GM12878 (cell line): ENCODE measurements around the gene SNRNP25.

ENCODE experiments used
- GABPA ChIP-seq: IDR thresholded peaks from 2 replicates; pipeline ENCODE4 v1.6.1; 2014; ENCODE audit warnings: antibody characterized with exemption, low read depth, mild to moderate bottlenecking, inconsistent platforms
- NFYB ChIP-seq: IDR thresholded peaks from 2 replicates; pipeline ENCODE4 v1.6.1; 2011; ENCODE audit warnings: low read depth, mild to moderate bottlenecking, low read length, improper control_type of control experiment, moderate library complexity; ENCODE audit not compliant: insufficient read depth

DNA sequence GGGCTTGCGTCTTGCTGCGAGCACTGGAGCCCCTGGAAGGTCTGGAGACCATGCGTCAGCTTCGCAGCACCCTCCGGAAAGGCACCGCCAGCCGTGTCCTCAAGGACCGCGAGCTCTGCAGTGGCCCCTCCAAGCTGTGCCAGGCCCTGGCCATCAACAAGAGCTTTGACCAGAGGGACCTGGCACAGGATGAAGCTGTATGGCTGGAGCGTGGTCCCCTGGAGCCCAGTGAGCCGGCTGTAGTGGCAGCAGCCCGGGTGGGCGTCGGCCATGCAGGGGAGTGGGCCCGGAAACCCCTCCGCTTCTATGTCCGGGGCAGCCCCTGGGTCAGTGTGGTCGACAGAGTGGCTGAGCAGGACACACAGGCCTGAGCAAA lies 31.8 kb downstream of the SNRNP25 start:
- no peak for TF ChIP-seq NFYB
- no peak for TF ChIP-seq GABPA
